Activated CD8-positive, alpha-beta memory T cell treated with anti-CD3 and anti-CD28 coated beads for 1 hour (primary cell): ENCODE measurements around the gene NUP210L.

Experiments used
- DNase-seq, 2 donors: peaks; one replicate each; pipeline ENCODE4 v3.0.0-alpha.2; 2020; ENCODE audit warnings: low read depth in 1 of 2; ENCODE audit errors: extremely low read depth in 1 of 2

Gene NUP210L

DNA sequence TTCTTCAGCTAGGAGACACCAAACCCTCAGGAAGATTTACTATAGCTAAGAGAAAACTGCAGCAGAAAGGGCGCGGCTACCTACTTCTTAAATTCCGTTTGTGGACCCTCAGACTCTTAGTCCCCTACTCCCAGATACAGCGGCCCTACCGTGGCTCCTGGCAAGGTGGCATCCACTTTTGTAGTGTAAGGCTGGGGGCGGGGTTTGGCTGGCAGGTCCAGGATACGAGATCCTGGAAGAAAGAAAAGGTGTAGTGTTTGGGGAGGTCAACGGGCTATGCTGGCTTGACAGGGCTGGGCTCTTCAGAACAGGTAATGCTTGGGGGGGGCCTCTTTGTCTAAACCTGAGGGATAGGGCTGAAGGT lies 186.9 kb downstream of the NUP210L start:
- DNase-seq, result no peak

DNA sequence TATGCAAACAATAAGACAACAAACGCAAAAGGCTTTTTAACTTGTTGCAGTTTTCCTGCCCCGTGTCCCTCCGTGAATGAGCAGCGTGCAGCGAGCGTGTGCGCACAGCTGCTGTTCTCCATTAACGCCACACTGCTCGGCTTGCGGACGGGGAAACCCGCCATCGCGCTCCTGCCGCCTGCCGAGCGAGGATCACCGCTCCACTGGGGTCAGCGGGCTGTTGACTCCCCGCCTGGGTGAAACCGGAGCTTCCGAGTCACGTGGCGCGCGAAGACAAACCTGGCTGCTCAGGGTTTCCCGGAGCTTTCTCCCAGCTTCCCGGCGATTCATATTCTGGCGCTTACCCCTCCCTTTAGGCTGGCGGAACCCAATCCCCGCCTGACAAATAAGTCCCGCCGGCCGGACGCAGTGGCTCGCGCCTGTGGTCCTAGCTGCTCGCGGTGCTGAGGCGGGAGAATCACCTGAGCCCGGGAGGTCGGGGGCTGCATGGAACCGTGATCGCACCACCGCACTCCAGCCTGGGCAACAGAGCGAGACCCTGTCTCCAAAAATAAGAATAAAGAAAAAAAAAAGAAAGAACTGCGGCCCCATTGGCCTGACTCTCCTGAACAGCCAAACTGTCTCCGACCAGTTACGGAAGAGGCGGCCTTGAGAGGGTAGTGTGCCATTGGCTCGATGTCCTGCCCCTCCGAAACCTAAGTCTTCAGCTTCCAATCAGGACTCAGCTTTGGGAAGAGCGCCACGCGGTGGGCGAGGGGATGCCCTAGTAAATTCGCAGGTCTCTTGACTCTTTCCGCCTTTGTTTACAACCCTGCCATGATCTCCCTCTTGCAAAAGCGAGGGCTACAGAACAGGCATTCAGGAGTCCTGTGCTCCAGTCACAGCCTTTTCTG lies 187.5 kb downstream of the NUP210L start, which contains the start of gene CREB3L4:
Gene CREB3L4, plus strand, starts transcription at position 796 of the 893 bp plus-strand sequence. CDS start 624 bp downstream, outside the sequence.
- peak; percentile 64 to 68 for DNase-seq

GRCh38 chr1:153963850-153964331 lies 191.0 kb downstream of the NUP210L start:
- no peak for DNase-seq

DNA sequence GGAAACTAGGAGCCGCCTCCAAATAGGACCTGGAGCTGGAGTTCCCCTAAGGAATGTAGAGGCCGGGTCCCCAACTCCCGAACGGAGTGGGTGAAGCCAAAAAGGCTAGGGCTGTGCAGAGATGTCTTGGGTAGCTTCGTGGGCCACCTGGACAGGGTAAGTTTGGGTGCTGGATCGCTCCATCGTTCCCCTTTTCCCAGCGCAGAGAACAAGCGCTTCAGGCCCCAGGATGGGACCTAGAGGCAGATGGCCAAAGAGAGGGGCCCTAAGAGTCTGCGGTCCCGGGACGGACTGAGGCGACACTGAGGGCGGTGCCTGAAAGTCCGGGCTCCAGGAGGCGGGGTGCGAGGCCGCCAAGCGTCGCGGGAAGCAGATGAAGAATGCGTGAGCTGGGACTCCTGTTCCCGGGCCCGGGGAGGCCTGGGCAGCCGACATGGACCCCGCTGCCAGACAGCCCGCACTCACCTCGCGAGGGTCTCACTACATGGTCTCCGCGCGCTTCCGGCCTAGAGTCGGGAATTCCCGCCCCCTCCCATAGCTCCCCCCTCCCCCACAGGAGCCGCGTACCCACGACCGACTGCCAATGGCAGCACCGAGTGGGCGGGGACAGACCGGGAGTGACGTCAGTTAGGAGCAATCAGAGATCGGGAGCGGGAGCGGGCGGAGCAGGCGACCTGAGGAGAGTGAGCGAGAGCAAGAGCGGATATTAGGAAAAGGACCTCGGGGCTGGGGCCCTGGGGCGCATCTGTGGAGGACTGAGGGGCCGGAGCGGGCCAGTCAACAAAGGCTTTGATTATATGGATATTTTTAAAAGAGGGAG lies 191.6 kb downstream of the NUP210L start, which contains the start of gene SLC39A1:
Gene SLC39A1, minus strand, starts transcription at position 508 of the 820 bp plus-strand sequence. CDS start 822 bp downstream, outside the sequence.
- DNase-seq, result peak; percentile 82 to 89

GRCh38 chr1:153962088-153963029 lies 192.5 kb downstream of the NUP210L start:
- no peak for DNase-seq

- DNase-seq, result no peak
Measured at GRCh38 chr1:153961421-153961820, 193.5 kb downstream of the NUP210L start.

GRCh38 chr1:153960206-153960605 lies 194.7 kb downstream of the NUP210L start:
- no peak for DNase-seq

- DNase-seq, result no peak
Measured at GRCh38 chr1:153959454-153959853, 195.4 kb downstream of the NUP210L start.

DNA sequence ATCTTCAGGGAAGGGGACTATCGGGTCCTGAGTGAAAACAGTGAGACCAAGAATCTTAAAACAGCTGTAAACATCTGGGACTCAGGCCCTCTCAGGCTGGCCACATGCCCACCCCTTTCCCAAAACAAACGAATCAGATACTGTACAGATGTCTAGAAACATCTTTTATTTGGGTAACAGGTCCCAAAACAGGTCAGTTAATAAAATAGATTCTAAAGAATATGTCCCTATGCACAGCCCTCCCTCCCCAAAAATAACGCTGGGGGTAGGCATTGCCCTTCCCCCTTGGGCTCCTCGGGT lies 196.0 kb downstream of the NUP210L start:
- no peak for DNase-seq

- DNase-seq, result peak; percentile 90 to 96
Measured at GRCh38 chr1:153958111-153958960, 196.5 kb downstream of the NUP210L start, which contains the start of gene CRTC2. CRTC2 (minus strand) TSS chr1:153958612; CDS start chr1:153958497, 115 bp downstream.

- DNase-seq, result no peak
Measured at GRCh38 chr1:153957744-153958110, 197.1 kb downstream of the NUP210L start.

GRCh38 chr1:153956997-153957715 lies 197.7 kb downstream of the NUP210L start:
- DNase-seq, result no peak

GRCh38 chr1:153954826-153955225 lies 200.0 kb downstream of the NUP210L start:
- no peak for DNase-seq

GRCh38 chr1:153953859-153954365 lies 201.0 kb downstream of the NUP210L start:
- DNase-seq, result no peak

DNA sequence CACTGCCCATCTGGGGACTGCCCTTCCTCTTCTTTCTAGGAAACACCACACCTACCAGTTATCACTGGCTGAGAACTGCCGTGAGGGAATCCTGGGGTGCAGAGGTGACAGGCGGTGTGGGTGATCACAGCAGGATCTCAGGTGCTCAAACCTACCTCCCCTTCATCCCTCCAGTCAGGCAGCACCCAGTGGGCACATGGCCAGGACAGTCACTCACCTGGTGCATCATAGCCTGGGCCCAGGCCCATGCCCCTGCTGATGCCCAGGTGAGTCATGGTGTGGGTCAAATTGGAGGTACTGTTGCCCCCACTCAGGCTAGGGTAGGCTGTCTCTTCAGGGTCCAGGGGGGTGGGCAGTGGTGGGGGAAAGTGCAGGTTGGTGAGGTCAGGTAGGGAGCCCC lies 203.1 kb downstream of the NUP210L start:
- no peak for DNase-seq

DNA sequence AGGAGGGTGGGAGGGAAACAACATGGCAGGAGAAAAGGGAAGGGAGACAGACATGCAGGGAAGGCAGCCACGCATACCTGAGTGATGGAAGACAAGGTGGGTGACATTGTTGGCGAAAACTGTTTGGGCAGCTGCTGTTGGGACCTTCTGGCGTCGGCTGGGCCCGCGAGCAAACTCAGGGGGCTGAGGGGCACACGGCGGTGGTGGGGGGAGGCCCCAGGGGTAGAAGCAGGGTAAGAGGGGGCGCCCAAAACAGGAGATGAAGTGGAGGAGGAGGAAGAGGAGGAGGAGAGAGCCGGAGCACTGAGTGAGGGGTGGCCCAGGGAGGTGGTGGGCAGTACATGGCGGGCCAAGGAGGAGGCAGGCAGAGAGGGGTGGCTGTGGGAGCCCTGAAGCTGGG lies 203.7 kb downstream of the NUP210L start:
- no peak for DNase-seq

DNA sequence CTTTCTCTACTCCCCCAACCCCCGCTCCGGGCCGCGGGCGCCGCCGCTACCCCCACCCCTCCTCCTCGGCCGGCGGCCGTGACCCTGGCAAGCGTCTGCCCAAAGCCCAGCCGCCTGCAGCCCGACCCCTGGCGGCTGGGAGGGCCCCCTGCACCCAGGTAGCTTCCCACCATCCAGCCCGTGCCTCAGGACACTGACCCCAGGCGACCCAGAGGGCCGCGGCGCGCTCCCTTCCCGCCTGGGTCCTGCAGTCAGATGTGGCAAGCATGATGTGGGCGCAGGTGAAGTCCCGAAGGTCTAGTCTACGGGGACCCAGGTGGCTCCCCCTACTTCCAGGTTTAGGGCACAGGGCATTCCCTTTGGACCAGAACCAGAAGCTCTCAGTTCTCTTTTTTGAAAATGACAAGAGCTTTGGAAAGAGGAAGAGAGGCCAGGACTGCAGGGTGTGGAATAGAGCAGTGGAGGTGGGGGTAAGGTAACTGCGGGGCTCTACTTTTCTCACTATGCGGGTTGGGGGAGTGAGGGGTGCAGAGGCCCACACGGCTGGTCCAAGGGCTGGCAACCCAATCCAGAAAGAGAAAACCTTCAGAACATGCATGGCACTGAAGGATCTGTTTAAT lies 208.1 kb downstream of the NUP210L start, which contains the start of gene DENND4B:
Gene DENND4B, minus strand, starts transcription at position 97 of the 620 bp plus-strand sequence. CDS start 2,344 bp downstream, outside the sequence.
- DNase-seq, result peak in 1 of 2 donors; percentile 63
